ENCODE measurements around the gene IFNA16.
"Not testable (repeated sequence)": the region's sequence is repeated elsewhere in the genome, so short reads cannot be mapped to it uniquely, and the experiment has no call there.

IFNA16 gene

GRCh38 chr9:21194867-21195776, 22.0 kb downstream of the IFNA16 start:
- not testable (repeated sequence) for DNase-seq

GRCh38 chr9:21187487-21187886, 29.6 kb downstream of the IFNA16 start, which contains the start of gene IFNA4:
IFNA4 (minus strand) TSS chr9:21187587; CDS start chr9:21187531, 56 bp downstream.
- not testable (repeated sequence) for DNase-seq

GRCh38 chr9:21182810-21183736, 34.0 kb downstream of the IFNA16 start:
- not testable (repeated sequence) for DNase-seq

GRCh38 chr9:21174671-21175070, 42.4 kb downstream of the IFNA16 start:
- no peak for DNase-seq

- no peak for DNase-seq
These were observed 45.0 kb downstream of the IFNA16 start for GRCh38 chr9:21172156-21172555.

GRCh38 chr9:21171351-21171750, 45.8 kb downstream of the IFNA16 start:
- DNase-seq = no peak

GRCh38 chr9:21166560-21166959, 50.6 kb downstream of the IFNA16 start, which contains the start of gene IFNA21:
IFNA21 (minus strand) TSS chr9:21166660; CDS start chr9:21166612, 48 bp downstream.
- not testable (repeated sequence) for DNase-seq
